Hepatocyte (in vitro differentiated cells): ENCODE measurements around the gene CCDC27. TPM values are rescaled to one million over a fixed set of nuclear protein-coding genes. Genes with fewer than 3 reads are reported as not detected.

Experiments used
- DNase-seq: peaks from one replicate; pipeline ENCODE4 v3.0.0-alpha.2; 2016; ENCODE audit warnings: low spot score
- H2AFZ ChIP-seq: fragments of 200-600 bp; sonication (generic); 2 replicates; pipeline ENCODE4 v1.6.0; 2016; ENCODE audit warnings: antibody characterized with exemption, mild to moderate bottlenecking
- H3K27ac ChIP-seq: fragments of 200-600 bp; sonication (generic); 2 replicates; pipeline ENCODE4 v1.5.1; 2016; ENCODE audit warnings: mild to moderate bottlenecking
- H3K27me3 ChIP-seq: fragments of 200-600 bp; sonication (generic); 2 replicates; pipeline ENCODE4 v1.6.1; 2016
- H3K36me3 ChIP-seq: fragments of 200-600 bp; sonication (generic); replicated peaks from 2 replicates; pipeline ENCODE4 v1.5.1; 2016; ENCODE audit warnings: low read depth; ENCODE audit not compliant: insufficient read depth
- H3K4me1 ChIP-seq: fragments of 200-600 bp; sonication (generic); 2 replicates; pipeline ENCODE4 v1.5.1; 2016; ENCODE audit warnings: mild to moderate bottlenecking, moderate library complexity; ENCODE audit not compliant: insufficient read depth
- H3K4me2 ChIP-seq: fragments of 200-600 bp; sonication (generic); 2 replicates; pipeline ENCODE4 v1.6.0; 2016
- H3K4me3 ChIP-seq: fragments of 200-600 bp; sonication (generic); 2 replicates; pipeline ENCODE4 v1.5.1; 2016; ENCODE audit warnings: mild to moderate bottlenecking
- H3K79me2 ChIP-seq: fragments of 200-600 bp; sonication (generic); 2 replicates; pipeline ENCODE4 v1.6.0; 2017; ENCODE audit warnings: mild to moderate bottlenecking
- H3K9me2 ChIP-seq: fragments of 200-600 bp; sonication (generic); replicated peaks from 2 replicates; pipeline ENCODE4 v1.6.0; 2017; ENCODE audit warnings: mild to moderate bottlenecking; ENCODE audit not compliant: insufficient read depth
- H3K9me3 ChIP-seq: fragments of 200-600 bp; sonication (generic); 2 replicates; pipeline ENCODE4 v1.5.1; 2016; ENCODE audit warnings: low read depth, mild to moderate bottlenecking
- H4K20me1 ChIP-seq: fragments of 200-600 bp; sonication (generic); 2 replicates; pipeline ENCODE4 v1.6.0; 2016; ENCODE audit warnings: mild to moderate bottlenecking; ENCODE audit not compliant: insufficient read depth, poor library complexity, severe bottlenecking
- EZH2 ChIP-seq: fragments of 200-600 bp; sonication (generic); IDR thresholded peaks from 2 replicates; pipeline ENCODE4 v1.6.1; 2016; ENCODE audit warnings: antibody characterized with exemption, mild to moderate bottlenecking, borderline replicate concordance
- EZH2phosphoT487 ChIP-seq: fragments of 200-600 bp; sonication (generic); IDR thresholded peaks from one replicate; pipeline ENCODE4 v1.6.1; 2018; ENCODE audit warnings: antibody characterized with exemption, mild to moderate bottlenecking, low read depth, moderate library complexity; ENCODE audit not compliant: unreplicated experiment, severe bottlenecking
- WGBS: methylation state at CpG from one replicate; pipeline ENCODE4 v1.1.6; 2016; ENCODE audit warnings: low lambda C conversion rate; ENCODE audit errors: missing lambda C conversion rate; 5-methylcytosine and 5-hydroxymethylcytosine counted together
- polyA plus RNA-seq: library from polyadenylated mRNA; unstranded; fragments of >200 nt; fragmentation: Nextera tagmentation; extraction: Ambion mirVana; gene quantifications from 2 replicates; pipeline ENCODE4 v1.2.1, GENCODE V29; 2016
- total RNA-seq: library from RNA; depleted of rRNA; stranded (reverse); fragments of >200 nt; gene quantifications from 2 replicates; pipeline ENCODE4 v1.2.3, GENCODE V29; 2014
- TF ChIP-seq, protein P1 (sequence below): fragments of 200-600 bp; sonication (generic); IDR thresholded peaks from 2 replicates; pipeline ENCODE4 v1.5.1; 2016; ENCODE audit warnings: antibody characterized with exemption, mild to moderate bottlenecking; ENCODE audit not compliant: poor library complexity

Gene CCDC27
- total and polyA plus RNA-seq, 2 experiments from 2014 or later, result 0.17 to 0.59 TPM

DNA sequence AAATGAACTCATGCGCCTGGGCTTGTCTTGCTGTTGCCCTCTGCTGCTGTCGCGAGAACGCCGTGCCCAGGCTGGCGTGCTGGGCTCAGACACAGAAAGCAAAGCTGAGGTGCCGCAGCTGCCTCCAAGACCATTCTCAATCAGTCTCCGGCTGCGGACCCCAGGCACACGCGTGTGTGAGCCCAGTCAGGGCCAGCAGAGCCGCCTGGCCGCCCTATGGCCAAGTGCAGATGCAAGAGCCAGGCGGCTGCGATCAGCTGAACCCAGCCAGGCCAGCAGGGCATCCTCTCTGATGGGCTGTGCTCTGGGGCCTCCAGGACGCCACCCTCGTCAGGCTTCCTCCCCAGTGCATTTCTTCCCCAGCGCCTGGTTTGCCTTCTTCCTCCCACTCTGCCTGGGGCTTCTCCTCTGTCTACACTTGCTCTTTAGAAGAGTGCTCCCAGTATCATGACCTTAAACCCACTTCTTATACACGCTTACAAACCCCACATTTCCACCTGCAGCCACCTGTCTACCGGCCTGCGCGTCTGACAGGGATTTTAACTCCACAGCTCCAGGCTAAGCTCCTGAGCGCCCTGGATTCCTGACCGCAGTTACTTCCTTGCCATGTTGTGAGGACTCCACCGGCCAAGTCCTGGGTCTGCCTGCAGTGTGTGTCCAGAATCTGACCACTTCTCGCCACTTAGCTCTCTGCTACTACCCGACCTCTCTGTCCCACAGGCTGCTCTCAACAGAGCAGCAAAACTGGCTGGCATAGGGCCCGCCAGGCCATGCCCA, 65.8 kb downstream of the CCDC27 start:
- H3K4me2 ChIP-seq, result no peak overlapping the region
- DNase-seq, result no peak
- H3K4me1 ChIP-seq, result no peaks in the 10 kb centered on the region
- H3K27me3 ChIP-seq, result no peaks in the 10 kb centered on the region
- H4K20me1 ChIP-seq, result no peaks in the 10 kb centered on the region
- no peaks in the 10 kb centered on the region for H3K9me3 ChIP-seq
- WGBS, result 93% methylated on average over 28 of the region's 28 CpGs
- H3K9me2 ChIP-seq, result no peaks in the 10 kb centered on the region
- H3K79me2 ChIP-seq, result no peaks in the 10 kb centered on the region
- no peak overlapping the region for H3K27ac ChIP-seq
- no peak for TF ChIP-seq EZH2
- TF ChIP-seq, protein P1, sequence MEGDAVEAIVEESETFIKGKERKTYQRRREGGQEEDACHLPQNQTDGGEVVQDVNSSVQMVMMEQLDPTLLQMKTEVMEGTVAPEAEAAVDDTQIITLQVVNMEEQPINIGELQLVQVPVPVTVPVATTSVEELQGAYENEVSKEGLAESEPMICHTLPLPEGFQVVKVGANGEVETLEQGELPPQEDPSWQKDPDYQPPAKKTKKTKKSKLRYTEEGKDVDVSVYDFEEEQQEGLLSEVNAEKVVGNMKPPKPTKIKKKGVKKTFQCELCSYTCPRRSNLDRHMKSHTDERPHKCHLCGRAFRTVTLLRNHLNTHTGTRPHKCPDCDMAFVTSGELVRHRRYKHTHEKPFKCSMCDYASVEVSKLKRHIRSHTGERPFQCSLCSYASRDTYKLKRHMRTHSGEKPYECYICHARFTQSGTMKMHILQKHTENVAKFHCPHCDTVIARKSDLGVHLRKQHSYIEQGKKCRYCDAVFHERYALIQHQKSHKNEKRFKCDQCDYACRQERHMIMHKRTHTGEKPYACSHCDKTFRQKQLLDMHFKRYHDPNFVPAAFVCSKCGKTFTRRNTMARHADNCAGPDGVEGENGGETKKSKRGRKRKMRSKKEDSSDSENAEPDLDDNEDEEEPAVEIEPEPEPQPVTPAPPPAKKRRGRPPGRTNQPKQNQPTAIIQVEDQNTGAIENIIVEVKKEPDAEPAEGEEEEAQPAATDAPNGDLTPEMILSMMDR, result no peak
- no peak for TF ChIP-seq EZH2phosphoT487
- no peak overlapping the region for H3K4me3 ChIP-seq
- no peak overlapping the region for H2AFZ ChIP-seq
- H3K36me3 ChIP-seq, result no peaks in the 10 kb centered on the region

DNA sequence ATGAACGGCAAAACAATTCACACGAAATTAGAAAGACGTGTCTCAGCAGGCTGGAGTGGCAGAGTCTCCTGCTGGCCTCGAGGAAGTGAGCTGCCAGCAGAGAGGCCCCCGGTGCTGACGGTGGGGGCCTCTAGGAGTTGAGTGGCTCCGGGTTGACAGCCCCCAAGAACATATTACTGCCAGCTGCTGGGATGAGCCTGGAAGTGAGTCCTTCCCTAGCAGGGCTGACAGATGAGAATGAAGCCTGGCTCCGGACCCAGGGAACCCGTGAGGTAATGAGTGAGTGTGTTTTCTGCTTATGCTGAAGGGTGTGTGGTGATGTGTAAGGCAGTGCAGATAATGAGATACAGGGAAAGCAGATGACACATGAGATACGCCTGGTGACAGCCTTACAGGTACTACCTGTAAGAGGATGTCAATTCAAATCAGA, 67.5 kb downstream of the CCDC27 start:
- H3K4me2 ChIP-seq, result no peak overlapping the region
- H3K27ac ChIP-seq, result no peak overlapping the region
- H3K27me3 ChIP-seq, result no peaks in the 10 kb centered on the region
- H3K79me2 ChIP-seq, result no peaks in the 10 kb centered on the region
- no peaks in the 10 kb centered on the region for H3K9me2 ChIP-seq
- no peak overlapping the region for H3K4me3 ChIP-seq
- no peak for TF ChIP-seq EZH2phosphoT487
- TF ChIP-seq, protein P1, result no peak
- no peak for TF ChIP-seq EZH2
- no peak for DNase-seq
- 82% methylated on average over 10 of the region's 10 CpGs for WGBS
- H3K4me1 ChIP-seq, result no peaks in the 10 kb centered on the region
- H2AFZ ChIP-seq, result no peak overlapping the region
- H4K20me1 ChIP-seq, result no peaks in the 10 kb centered on the region
- no peaks in the 10 kb centered on the region for H3K36me3 ChIP-seq
- H3K9me3 ChIP-seq, result no peaks in the 10 kb centered on the region

DNA sequence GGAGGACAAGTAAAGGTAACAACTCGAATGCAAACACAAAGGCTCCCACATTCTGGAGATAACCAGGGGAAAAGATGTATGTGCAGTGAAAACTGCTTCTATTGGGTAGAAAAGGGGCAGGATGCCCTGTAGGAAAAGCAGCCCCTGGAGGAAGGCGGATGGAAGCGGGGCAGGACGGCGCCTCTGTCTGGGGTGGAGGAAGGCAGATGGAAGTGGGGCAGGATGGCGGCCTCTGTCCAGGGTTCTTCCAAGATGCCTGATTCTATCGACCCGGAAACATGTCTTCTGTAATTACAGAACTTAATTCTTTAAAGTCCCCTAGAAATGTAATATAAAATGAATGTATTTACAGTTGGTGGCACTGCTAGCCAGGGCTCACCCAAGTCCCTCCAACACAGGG, 68.1 kb downstream of the CCDC27 start:
- Histone ChIP-seq H3K36me3 (no peaks in the 10 kb centered on the region), H3K4me1 (no peaks in the 10 kb centered on the region), H3K4me3 (no peak overlapping the region), H3K9me2 (no peaks in the 10 kb centered on the region), H3K4me2 (no peak overlapping the region), H3K79me2 (no peaks in the 10 kb centered on the region), H3K27ac (no peak overlapping the region), H3K27me3 (no peaks in the 10 kb centered on the region), H3K9me3 (no peaks in the 10 kb centered on the region), H4K20me1 (no peaks in the 10 kb centered on the region), H2AFZ (no peak overlapping the region)
- TF ChIP-seq EZH2, result no peak
- TF ChIP-seq, protein P1, result no peak
- no peak for TF ChIP-seq EZH2phosphoT487
- WGBS, result 96% methylated on average over 8 of the region's 8 CpGs
- DNase-seq, result no peak
